Measurements from ENCODE around the gene ENPEP. TPM values are rescaled to one million over a fixed set of nuclear protein-coding genes. Genes with fewer than 3 reads are reported as not detected.

Gene ENPEP
- total RNA-seq, 2 experiments from 2014 or later, result 0.21 TPM; not detected in 1

DNA sequence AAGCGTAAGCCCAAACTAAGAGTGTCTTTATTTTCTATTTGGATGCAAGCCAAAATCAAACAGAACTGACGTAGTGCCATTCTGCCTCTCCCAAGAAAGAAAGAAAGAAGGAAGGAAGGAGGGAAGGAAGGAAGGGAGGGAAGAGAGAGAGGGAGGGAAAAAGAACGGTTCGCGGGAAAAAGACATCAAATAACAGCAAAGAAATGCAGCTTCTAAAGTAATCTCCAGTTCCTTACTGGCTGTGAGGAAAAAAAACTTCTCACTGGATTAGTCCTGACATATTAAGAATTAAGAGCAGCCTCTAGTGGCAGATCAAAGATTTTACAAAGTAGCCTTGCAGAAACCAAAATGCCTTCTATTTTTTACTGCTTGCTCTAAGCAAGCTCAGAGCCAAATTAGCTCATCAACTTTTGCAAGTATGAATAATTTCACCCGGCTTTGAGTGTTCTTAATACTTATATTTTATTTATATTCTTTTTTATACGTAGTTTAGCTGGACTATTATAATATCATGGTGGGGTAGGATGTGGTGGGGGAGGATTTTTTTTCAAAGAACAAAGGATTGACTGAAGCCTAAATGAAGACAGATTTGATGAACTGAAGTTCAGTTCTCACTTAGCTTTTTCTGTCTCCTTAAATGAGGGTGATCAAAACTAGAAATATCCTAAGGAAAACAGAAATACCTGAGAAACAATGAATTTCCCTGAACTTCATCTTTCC is 110.3 kb downstream of the ENPEP start:
- DNase-seq (ENCODE audit: low spot score), result peak; percentile 37
- H4K20me1 ChIP-seq (ENCODE audit: insufficient read depth, low read length), result no peaks in the 10 kb centered on the region
- ChIA-PET POLR2A (interaction anchor here (0.7 kb wide), 2 partner anchors 42 to 1690 kb away, joined by 3 read pairs; no protein-coding TSS in a partner anchor), CTCF (ENCODE audit: unreplicated experiment) (no interaction called here)
- H3K27ac ChIP-seq (ENCODE audit: low read depth, low read length, poor library complexity, severe bottlenecking), result no peak overlapping the region
- H3K79me2 ChIP-seq (ENCODE audit: insufficient read depth, low read depth, low read length), result no peaks in the 10 kb centered on the region
- intact Hi-C loops (cut with micrococcal nuclease; ENCODE audit: unreplicated experiment), result no loop called here
- H3K4me3 ChIP-seq (ENCODE audit: low read depth, low read length, poor library complexity, severe bottlenecking), result no peak overlapping the region
- no TSS peak for BruUV-seq (replicated peaks)
- no peaks in the 10 kb centered on the region for H3K9me3 ChIP-seq (ENCODE audit: low read length)
- H3K4me2 ChIP-seq (ENCODE audit: low read length), result no peak overlapping the region
- no peaks in the 10 kb centered on the region for H3K4me1 ChIP-seq (ENCODE audit: insufficient read depth, low read length, poor library complexity, severe bottlenecking)
- H3K36me3 ChIP-seq (ENCODE audit: insufficient read depth, low read length), result no peaks in the 10 kb centered on the region
- TF ChIP-seq CTCF (conservative IDR thresholded peaks at IDR 0.05; ENCODE audit: low read length) (peak; percentile 74), EZH2phosphoT487 (IDR thresholded peaks at IDR 0.05; ENCODE audit: borderline replicate concordance, low read depth, low read length) (no peak)
- no peaks in the 10 kb centered on the region for H3K9me2 ChIP-seq (ENCODE audit: insufficient read depth, low read length)
- no peak overlapping the region for H2AFZ ChIP-seq (ENCODE audit: low read length)

DNA sequence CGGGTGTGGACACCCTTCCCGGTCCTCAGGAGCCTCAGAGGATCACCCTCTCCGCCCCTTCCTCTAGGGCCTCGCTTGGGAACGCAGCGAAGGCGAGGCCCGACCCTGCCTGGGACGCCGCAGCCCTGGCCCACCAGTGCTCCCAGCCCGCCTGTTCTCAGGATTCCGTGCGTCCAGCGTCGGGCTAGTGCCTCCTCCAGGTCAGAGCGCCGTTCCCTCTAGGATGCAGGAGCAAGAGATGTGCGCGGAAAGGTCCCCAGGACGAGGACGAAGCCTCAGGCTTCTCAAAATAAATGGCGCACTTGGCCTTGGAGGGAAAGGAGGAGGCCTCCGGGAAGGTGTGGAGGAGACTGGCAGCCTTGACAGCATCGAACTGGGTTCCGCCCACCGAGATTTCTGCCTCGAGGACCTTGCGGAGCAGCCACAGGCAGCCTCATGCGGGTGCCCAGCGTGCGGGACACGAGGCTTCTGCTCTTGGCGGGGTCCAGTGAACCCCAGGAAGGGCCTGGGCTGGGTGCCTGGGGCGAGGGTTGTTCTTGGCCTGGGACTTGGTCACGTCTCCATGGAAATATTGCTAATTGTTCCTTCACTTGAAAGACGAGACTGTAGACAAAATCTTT is 111.8 kb downstream of the ENPEP start:
- POLR2A ChIA-PET, result no interaction called here
- no peak for DNase-seq (ENCODE audit: low spot score)
- H3K4me3 ChIP-seq (ENCODE audit: low read depth, low read length, poor library complexity, severe bottlenecking), result no peak overlapping the region
- H3K9me3 ChIP-seq (ENCODE audit: low read length), result no peaks in the 10 kb centered on the region
- H3K9me2 ChIP-seq (ENCODE audit: insufficient read depth, low read length), result no peaks in the 10 kb centered on the region
- H3K79me2 ChIP-seq (ENCODE audit: insufficient read depth, low read depth, low read length), result no peaks in the 10 kb centered on the region
- TF ChIP-seq CTCF (conservative IDR thresholded peaks at IDR 0.05; ENCODE audit: low read length) (no peak), EZH2phosphoT487 (IDR thresholded peaks at IDR 0.05; ENCODE audit: borderline replicate concordance, low read depth, low read length) (no peak)
- CTCF ChIA-PET (ENCODE audit: unreplicated experiment), result no interaction called here
- H3K27ac ChIP-seq (ENCODE audit: low read depth, low read length, poor library complexity, severe bottlenecking), result no peak overlapping the region
- no peak overlapping the region for H3K4me2 ChIP-seq (ENCODE audit: low read length)
- H4K20me1 ChIP-seq (ENCODE audit: insufficient read depth, low read length), result no peaks in the 10 kb centered on the region
- no peaks in the 10 kb centered on the region for H3K4me1 ChIP-seq (ENCODE audit: insufficient read depth, low read length, poor library complexity, severe bottlenecking)
- no TSS peak for BruUV-seq (replicated peaks)
- intact Hi-C loops (cut with micrococcal nuclease; ENCODE audit: unreplicated experiment), result no loop called here
- no peak overlapping the region for H2AFZ ChIP-seq (ENCODE audit: low read length)
- no peaks in the 10 kb centered on the region for H3K36me3 ChIP-seq (ENCODE audit: insufficient read depth, low read length)

- no peaks in the 10 kb centered on the region for H3K79me2 ChIP-seq (ENCODE audit: insufficient read depth, low read depth, low read length)
- no peaks in the 10 kb centered on the region for H3K9me2 ChIP-seq (ENCODE audit: insufficient read depth, low read length)
- DNase-seq (ENCODE audit: low spot score), result no peak
- no peaks in the 10 kb centered on the region for H3K9me3 ChIP-seq (ENCODE audit: low read length)
- H3K4me1 ChIP-seq (ENCODE audit: insufficient read depth, low read length, poor library complexity, severe bottlenecking), result no peaks in the 10 kb centered on the region
- no peaks in the 10 kb centered on the region for H4K20me1 ChIP-seq (ENCODE audit: insufficient read depth, low read length)
- H3K36me3 ChIP-seq (ENCODE audit: insufficient read depth, low read length), result no peaks in the 10 kb centered on the region
- H2AFZ ChIP-seq (ENCODE audit: low read length), result no peak overlapping the region
- BruUV-seq (replicated peaks), result no TSS peak
- H3K27ac ChIP-seq (ENCODE audit: low read depth, low read length, poor library complexity, severe bottlenecking), result no peak overlapping the region
- H3K4me3 ChIP-seq (ENCODE audit: low read depth, low read length, poor library complexity, severe bottlenecking), result no peak overlapping the region
- CTCF ChIA-PET (ENCODE audit: unreplicated experiment), result no interaction called here
- intact Hi-C loops (cut with micrococcal nuclease; ENCODE audit: unreplicated experiment), result no loop called here
- no peak overlapping the region for H3K4me2 ChIP-seq (ENCODE audit: low read length)
- no peak for TF ChIP-seq EZH2phosphoT487 (IDR thresholded peaks at IDR 0.05; ENCODE audit: borderline replicate concordance, low read depth, low read length)
- TF ChIP-seq CTCF (conservative IDR thresholded peaks at IDR 0.05; ENCODE audit: low read length), result peak; percentile 71
- POLR2A ChIA-PET, result no interaction called here
Observed at GRCh38 chr4:110589297-110589696, 113.3 kb downstream of the ENPEP start.
